IPS-18a (cell line): Measurements from ENCODE around the gene GPR183.
"Not testable (repeated sequence)": the region's sequence is repeated elsewhere in the genome, so short reads cannot be mapped to it uniquely, and the experiment has no call there.

Experiments
- H3K27ac ChIP-seq: one replicate; pipeline ENCODE4 v1.5.1; 2013; ENCODE audit warnings: low read length
- H3K27me3 ChIP-seq: one replicate; pipeline ENCODE4 v1.6.1; 2013; ENCODE audit warnings: mild to moderate bottlenecking, low read length; ENCODE audit not compliant: control insufficient read depth, insufficient read depth
- H3K36me3 ChIP-seq: one replicate; pipeline ENCODE4 v1.6.1; 2013; ENCODE audit warnings: low read depth, low read length; ENCODE audit not compliant: control insufficient read depth
- H3K4me1 ChIP-seq: one replicate; pipeline ENCODE4 v1.6.1; 2013; ENCODE audit warnings: low read depth, low read length; ENCODE audit not compliant: control insufficient read depth
- H3K4me3 ChIP-seq: one replicate; pipeline ENCODE4 v1.5.1; 2013; ENCODE audit warnings: low read length
- H3K9ac ChIP-seq: one replicate; pipeline ENCODE4 v1.6.1; 2013; ENCODE audit warnings: mild to moderate bottlenecking, low read length, moderate library complexity
- H3K9me3 ChIP-seq: one replicate; pipeline ENCODE4 v1.6.1; 2013; ENCODE audit warnings: low read depth, low read length; ENCODE audit not compliant: control insufficient read depth

GPR183 gene

DNA sequence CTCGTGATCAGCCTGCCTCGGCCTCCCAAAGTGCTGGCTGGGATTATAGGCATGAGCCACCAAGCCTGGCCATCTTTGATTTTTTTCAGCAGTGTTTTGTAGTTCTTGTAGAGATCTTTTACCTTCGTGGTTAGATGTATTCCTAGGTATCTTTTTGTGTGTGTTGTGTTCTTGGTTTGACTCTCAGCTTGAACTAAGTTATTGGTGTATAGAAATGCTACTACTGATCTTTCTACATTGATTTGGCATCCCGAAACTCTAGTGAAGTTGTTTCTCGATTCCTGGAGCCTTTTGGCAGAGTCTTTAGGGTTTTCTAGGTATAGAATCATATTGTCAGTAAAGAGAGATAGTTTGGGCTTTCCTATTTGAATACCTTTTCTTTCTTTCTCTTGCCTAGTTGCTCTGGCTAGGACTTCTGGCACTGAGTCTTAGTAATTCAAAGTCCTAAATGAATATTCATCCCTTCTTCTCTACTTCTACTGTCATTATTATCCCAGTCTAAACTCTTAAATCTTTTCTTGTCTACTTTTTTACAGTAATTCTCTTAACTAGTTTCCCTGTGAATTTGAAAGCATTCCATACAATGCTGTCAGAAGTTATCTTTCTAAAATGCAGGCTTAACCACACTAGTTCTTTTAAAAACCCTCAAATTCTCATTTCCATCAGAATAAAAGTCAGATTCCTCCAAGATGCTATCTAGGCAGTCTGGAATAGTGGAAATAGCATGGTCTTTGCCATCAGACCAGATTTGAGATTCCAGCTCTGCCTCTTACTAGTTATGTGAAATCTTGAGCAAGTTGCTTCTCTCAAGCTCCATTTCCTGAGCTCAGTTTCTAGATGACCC lies 56.0 kb downstream of the GPR183 start:
- Histone ChIP-seq H3K4me3 (no peak overlapping the region), H3K9me3 (no peaks in the 10 kb centered on the region), H3K9ac (no peak overlapping the region), H3K4me1 (peaks cover 3% of the 10 kb centered on the region), H3K27ac (no peak overlapping the region), H3K36me3 (peaks cover 10% of the 10 kb centered on the region), H3K27me3 (no peaks in the 10 kb centered on the region)

DNA sequence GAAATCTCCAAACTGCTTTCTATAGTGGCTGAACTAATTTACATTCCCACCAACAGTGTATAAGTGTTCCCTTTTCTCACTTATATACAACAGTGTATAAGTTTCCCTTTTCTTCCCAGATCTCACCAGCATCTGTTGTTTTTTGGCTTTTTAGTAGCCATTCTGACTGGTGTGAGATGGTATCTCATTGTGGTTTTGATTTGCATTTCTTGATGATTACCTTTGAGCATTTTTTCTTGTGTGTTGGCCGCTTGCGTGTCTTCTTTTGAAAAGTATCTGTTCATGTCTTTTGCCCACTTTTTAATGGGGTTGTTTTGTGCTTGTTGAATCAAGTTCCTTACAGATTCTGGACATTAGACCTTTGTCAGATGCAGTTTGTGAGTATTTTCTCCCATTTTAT lies 57.6 kb downstream of the GPR183 start:
- not testable (repeated sequence) for H3K27me3 ChIP-seq, H3K9ac ChIP-seq, H3K9me3 ChIP-seq, H3K4me3 ChIP-seq, H3K4me1 ChIP-seq, H3K36me3 ChIP-seq, H3K27ac ChIP-seq

DNA sequence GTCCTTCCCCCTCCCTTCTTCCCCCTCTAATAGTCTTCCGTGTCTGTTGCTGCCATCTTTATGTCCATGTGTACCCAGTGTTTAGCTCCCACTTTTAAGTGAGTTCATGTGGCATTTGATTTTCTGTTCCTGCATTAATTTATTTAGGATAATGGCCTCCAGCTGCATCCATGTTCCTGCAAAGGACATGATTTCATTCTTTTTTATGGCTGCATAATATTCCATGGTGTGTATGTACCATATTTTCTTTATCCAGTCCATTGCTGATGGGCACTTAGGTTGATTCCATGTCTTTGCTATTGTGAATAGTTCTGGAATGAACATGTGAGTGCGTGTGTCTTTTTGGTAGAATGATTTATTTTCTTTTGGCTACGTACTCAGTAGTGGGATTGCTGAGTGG lies 58.0 kb downstream of the GPR183 start:
- H3K27ac ChIP-seq, H3K4me3 ChIP-seq: not testable (repeated sequence)

DNA sequence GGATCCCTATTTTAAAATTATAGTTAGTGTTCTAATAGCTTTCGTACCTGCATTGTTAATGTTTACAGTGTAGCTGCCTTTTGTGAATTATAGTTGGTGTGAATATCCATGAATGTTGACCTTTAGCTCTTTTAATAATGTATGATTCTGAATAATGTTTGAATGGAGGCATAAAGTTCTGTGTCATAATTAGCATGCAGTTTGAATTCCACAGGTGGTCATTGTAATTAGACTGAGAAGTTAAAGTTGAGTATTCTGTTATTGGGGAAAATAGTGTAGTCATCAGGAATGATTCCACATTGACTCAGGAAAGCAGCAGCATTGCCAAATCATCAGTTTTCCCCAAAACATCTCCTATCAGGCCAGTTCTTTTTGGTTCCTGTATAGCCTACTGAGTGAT lies 61.1 kb downstream of the GPR183 start:
- no peaks in the 10 kb centered on the region for H3K9me3 ChIP-seq
- no peaks in the 10 kb centered on the region for H3K4me1 ChIP-seq
- no peak overlapping the region for H3K9ac ChIP-seq
- H3K36me3 ChIP-seq: peaks cover 14% of the 10 kb centered on the region
- no peak overlapping the region for H3K27ac ChIP-seq
- H3K4me3 ChIP-seq: no peak overlapping the region
- H3K27me3 ChIP-seq: no peaks in the 10 kb centered on the region

More for the DNA sequence above, 58.0 kb downstream of the GPR183 start:
- not testable (repeated sequence) for H3K4me1 ChIP-seq, H3K36me3 ChIP-seq, H3K9ac ChIP-seq, H3K9me3 ChIP-seq, H3K27me3 ChIP-seq
